NOMO-1 treated with DMSO at 0.1 percent for 48 hours (cell line): ENCODE data around the gene GLG1.
A peak's percentile ranks its signal among the peaks of the same experiment; 100 is the strongest.
"Not testable (repeated sequence)": the region's sequence is repeated elsewhere in the genome, so short reads cannot be mapped to it uniquely, and the experiment has no call there.

Experiments
- DNase-seq: peaks from one replicate; lab custom pipeline; 2025; ENCODE audit not compliant: unreplicated experiment; lab: John Stamatoyannopoulos, UW

The GLG1 gene

DNA sequence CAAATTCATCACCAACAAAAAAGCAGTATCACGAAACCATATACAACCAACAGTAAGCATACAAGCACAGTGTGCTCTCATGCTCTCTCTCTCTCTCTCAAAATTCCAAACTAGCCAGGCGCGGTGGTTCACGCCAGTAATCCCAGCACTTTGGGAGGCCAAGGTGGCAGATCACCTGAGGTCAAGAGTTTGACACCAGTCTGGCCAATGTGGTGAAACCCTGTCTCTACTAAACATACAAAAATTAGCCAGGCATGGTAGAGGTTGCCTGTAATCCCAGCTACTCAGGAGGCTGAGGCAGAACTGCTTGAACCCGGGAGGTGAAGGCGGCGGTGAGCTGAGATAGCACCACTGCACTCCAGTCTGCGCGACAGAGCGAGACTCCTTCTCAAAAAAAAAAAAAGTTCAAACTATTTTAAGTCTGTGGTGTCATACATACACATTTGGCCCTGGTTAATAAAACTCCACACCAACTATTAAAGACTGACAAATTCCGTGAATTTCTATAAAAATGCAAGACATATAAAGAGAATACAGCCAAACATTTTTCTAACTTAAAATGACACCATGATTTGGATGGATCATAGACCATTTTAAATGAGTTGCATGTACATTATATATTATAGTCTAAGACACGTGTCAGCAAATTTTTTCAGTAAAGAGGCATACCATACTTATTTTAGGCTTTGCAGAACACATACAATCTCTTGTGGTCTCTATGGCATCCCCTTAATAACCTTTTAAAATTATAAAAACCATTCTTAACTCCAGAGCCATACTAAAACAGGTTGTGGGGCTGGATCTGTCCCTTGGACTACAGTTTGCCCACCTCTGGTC, 30.9 kb downstream of the GLG1 start:
- no peak for DNase-seq

DNA sequence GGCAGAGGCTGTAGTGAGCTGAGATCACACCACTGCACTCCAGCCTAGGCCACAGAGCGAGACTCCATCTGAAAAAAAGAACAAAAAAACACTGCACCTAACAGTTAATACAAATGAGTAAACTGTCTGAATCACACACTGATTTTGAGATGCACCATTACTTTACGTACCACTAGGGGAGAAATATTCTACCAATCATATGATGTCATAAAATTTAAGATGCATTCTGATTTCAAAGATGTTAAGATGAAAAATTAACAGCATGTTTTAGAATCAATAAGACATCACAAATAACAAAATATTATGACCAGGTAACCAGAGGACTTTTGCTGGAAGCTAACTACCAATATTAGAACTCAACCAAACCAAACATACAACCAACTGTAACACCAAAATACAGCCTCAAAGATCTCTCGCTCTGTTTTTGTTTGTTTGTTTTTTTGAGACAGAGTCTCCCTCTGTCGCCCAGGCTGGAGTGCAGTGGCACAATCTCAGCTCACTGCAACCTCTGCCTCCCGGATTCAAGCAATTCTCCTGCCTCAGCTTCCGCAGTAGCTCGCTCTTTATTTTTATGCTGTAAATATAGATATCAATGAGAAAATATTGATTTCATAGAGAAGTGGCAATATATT, 31.6 kb downstream of the GLG1 start:
- DNase-seq: no peak

DNA sequence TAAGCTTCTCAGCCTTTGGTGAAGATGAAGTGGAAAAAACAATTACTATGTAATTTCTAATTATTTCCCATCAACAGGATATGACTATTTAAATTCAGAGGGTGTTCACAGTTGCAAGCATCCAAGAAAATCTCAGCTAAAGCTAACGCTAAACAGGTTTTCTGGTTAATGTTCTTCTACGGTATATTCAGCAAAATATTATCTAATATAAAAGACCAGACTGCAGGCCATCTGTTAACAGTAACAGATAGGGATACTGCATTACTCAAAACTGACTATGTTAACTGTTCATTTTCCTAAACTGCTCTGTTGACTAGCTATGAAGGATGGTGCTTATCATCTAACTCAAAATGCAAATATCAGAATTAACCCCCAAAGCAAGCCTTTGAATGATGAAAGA, 32.8 kb downstream of the GLG1 start:
- DNase-seq: no peak

DNA sequence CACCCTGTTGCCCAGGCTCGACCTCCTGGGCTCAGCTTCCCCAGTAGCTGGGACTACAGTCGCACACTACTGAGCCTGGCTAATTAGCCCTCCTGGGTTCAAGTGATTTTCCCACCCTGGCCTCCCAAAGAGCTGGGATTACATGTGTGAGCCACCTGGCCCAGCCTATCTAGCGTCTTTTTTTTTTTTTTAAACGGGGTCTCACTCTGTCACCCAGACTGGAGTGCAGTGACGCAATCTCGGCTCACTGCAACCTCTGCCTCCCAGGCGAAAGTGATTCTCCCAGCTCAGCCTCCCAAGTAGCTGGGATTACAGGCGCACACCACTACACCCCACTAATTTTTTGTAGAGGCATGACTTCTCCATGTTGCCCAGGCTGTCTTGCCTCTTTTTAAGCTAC, 33.3 kb downstream of the GLG1 start:
- DNase-seq: no peak

DNA sequence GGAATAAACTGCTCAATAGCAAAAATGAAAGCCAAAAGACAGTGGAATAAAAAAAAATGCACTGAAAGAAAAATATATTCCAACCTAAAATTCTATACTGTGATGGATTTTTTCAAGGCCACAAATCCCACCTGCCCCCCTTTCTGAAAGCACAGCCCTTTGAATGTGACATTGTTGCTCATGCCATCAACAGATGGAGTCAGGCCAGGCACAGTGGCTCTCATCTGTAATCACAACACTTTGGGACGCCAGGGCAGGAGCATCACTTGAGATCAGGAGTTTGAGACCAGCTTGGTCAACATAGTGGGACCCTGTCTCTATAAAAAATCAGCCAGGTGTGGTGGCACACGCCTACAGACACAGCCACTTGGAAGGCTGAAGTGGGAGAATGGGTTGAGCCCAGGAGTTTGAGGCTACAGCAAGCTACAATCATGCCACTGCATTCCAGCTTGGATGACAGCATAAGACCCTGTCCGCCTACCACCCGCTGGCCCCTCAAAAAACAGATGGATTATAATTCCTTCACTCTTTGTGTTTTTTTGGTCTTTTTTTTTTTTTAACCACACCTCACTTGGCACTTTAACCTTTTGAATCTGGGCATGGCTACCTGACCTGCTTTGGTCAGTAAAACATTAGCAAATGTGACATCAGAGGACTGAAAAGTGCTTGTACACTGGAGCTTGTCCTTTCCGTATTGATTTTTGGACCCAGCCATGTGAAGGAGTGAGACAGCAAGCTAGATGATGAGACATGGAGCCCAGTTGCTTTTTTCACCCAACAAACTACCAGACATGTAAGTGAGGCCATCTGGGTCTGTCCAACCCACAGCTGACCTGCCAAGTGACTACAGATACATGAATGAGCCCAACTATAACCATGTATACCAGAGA, 36.3 kb downstream of the GLG1 start:
- no peak for DNase-seq

DNA sequence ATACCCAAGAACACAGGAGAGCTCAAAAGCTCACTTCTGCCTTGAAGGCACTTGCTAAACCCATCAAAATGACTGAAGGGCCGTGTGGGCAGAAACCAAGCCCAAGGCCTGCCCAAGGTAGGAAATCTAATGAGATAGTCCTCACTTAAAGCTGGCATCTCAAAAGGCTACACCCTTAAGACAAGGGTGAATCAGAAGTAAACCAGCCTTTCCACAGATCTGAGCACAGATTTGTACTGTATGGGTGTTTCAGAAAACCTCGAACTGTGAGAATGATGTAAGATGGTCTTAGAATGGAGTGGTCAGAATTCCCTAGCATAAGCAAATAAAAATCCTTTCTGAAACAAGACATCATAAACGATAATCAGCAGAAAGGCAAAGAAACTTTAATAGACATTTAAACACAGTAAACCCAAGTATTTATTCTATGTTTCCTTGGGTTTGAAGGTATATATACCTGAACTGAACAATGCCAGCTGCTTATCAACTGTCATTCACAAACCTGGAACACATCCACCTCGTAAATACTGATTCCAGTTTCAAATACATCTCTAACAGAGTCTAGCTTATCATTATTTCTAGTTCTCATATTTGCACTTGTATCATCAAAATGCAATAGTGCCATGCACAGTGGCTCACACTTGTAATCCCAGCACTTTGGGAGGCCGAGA, 37.8 kb downstream of the GLG1 start:
- DNase-seq: no peak

DNA sequence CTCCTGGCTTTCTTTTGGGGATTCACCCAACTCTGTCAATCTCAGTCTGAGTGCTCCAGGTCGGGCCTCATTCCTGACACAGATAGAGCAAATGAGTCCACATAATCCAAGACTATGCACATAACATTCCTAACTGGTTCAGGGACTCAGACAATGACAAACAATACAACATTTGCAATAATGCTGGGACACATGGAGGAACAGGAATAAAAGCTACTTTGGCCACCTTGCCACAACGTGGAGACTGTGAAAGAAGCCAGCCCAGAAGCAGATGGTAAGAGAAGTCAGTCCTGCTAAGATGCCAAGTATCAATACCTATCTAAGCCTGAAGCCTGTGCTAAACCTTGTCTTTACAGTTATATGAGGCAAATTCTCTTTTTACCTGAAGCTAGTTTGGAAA, 39.0 kb downstream of the GLG1 start:
- no peak for DNase-seq

DNA sequence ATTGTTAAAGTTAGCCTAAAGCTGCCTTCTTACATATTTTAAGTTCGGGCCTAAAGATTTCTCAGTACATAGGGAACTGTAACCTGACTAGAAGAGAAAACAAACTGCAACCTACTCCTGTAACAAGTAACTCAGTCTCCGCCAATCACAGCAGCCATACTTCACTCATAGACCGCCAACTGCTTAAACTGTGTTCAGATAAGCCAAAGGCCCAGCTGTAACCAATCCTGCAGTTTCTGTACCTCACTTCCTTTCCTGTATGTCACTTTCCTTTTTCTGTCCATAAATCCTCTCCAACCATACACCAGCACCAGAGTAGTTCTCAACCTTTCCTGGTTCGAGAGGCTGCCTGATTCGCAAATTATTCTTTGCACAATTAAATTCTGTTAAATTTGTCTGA, 41.5 kb downstream of the GLG1 start:
- DNase-seq: no peak

DNA sequence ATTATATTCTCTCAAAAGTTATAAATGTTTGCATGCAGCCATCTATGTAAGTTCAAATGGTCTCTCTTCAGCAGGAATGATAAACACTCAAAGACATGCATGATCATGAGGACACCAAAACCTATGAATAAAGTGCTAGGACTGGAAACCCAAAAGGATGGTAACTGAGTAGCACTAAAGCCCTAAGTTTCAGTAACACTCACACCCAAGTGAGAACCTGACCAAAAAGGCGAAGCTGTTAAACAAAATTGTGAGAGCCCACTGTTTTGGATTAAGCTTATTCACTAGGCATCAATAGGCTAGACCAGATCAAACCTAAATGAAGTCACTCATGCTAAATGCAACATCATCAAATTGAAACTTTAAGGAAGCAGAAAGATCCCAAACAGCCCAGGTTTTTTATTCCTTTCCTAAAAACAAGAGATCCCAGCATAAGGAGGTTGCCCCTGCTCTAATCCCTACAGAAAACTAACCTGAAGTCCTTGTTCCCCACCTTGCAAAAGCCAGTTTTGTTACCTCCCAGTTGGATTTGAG, 42.4 kb downstream of the GLG1 start:
- no peak for DNase-seq

DNA sequence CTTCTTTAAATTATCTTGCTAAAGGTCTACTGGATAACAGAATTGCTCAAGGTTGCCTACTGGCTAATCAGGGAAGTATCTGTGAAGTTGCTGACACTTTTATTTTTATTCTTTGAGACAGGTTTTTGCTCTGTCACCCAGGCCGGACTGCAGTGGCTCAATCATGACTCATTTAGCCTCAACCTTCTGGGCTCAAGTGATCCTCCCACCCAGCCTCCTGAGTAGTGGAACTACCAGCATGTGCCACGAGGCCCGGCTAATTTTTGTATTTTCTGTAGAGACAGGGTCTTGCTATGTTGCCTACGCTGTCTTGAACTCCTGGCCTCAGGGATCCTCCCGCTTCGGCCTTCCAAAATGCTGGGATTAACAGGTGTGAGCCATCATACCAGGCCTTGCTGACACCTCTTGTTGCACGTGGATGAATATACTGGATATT, 43.1 kb downstream of the GLG1 start:
- DNase-seq: peak; percentile 98

DNA sequence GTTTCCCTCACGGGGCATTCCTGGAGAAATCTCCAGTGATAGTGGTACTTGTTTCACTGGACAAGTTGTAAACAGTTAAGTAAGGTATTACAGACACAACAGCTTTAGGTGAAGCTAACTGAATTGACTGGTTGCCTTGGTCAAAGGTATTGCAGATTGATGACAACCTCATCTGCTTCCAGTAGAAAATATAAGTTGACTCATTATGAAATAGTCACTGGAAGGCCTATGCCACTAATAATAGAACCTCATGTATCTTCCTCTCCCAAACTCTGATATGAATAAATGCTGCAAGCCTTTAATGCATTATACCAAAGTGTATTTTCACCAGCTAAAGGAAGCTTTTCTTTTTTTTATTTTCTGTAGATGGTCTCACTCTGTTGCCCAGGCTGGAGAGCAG, 44.8 kb downstream of the GLG1 start:
- no peak for DNase-seq

DNA sequence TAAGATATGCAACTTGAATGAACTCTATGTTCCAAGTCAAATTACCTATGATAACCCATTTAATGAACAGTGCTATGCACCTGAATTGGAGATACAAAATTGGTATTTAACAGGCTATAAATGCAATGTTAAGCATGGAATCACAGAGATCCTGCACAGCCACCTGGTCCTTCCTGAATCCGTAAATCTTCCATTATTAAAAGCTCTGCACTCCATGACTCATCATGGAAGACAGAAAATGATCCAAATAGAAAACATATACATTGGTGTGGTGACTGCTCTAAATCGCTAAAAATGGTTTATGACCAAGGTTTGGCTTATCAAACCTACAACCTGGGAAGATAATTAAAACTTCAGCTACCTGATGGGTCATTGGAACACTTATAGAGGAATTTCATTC, 45.3 kb downstream of the GLG1 start:
- no peak for DNase-seq

DNA sequence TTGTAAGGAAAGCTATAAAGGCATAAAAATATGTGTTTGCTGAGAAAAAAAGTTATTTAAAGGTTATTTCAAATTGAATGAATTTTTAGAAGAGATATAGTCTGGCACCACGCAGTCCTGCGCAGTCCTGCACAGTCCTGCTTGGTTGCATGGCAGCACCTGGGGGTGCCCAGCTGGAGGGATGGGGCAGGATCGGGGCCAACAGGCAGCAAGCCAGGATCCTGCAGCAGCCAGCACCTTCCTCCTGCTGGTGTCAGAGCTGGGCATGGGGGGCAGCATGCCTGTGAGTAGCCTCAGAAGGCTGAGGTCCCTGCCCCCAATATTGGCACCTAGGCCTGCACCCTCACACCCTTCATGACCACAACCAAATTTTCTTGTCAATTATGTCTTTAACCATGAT, 46.0 kb downstream of the GLG1 start:
- DNase-seq: no peak

DNA sequence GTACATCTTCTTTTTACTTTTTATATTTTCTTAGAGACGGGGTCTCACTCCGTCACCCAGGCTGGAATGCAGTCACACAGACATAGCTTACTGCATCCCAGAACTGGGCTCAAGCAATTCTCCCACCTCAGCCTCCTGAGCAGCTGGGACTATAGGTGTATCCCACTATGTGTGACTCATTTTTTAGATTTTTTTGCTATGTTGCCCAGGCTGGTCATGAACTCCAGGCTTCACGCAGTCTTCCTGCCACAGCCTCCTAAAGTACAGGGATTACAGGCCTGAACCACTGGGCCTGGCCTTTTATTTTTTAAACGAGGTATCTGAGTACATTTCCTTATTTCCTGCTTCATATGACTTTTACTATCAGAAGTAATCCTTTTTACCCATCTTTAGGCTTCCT, 48.0 kb downstream of the GLG1 start:
- no peak for DNase-seq

DNA sequence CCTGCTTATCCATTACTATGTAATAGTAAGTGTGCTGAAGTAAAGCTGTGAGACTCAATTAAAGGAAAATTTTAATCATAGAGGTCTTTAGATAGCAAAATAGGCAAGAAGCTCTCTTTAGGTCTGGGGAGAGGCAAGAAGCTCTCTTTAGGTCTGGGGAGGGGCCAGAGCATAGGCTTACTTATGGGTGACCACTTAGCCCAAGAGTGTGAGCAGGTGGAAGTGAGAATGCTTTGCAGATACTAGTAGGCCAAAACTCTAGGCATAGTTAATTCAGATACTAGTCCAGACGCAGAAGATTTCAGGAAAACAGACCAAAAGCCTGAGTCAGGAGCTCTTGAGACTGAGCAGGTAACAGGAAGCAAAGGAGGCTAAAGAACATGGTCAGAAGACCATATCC, 49.6 kb downstream of the GLG1 start:
- no peak for DNase-seq

DNA sequence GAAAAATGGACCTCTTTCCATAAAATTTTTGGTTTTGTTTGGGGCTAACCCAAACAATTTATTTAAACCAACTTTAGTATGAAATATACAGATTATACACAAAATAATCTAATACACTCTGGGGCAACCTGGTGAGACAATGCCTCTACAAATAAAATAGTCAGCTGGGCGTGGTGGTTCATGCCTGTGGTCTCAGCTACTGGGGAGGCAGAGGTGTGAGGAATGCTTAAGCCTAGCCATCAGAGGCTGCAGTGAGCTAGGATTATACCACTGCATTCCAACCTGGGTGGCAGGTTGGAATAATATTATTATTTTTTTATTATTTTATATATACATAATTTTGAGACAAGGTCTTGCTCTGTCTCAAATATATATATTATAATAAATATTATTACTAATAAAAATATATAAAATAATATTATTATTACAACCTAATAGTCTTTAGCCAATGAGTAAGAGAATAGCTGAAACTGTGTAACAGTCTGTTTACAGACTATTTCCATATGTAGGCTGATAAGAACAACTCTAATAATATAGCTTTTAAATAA, 50.5 kb downstream of the GLG1 start:
- DNase-seq: no peak

DNA sequence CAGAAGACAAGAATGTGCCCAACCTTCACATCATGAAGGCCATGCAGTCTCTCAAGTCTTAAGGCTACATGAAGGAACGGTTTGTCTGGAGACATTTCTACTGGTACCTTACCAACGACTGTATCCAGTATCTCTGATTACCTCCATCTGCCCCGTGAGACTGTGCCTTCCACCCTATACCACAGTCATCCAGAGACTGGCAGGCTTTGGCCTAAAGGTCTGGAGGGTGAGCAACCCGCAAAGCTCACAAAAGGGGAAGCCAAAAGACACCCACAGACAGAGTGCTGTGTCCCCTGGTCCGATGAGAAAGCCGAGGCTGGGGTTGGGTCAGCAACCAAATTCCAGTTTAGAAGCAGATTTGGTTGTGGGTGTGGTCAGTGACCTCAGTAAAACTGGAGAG, 54.6 kb downstream of the GLG1 start:
- not testable (repeated sequence) for DNase-seq

DNA sequence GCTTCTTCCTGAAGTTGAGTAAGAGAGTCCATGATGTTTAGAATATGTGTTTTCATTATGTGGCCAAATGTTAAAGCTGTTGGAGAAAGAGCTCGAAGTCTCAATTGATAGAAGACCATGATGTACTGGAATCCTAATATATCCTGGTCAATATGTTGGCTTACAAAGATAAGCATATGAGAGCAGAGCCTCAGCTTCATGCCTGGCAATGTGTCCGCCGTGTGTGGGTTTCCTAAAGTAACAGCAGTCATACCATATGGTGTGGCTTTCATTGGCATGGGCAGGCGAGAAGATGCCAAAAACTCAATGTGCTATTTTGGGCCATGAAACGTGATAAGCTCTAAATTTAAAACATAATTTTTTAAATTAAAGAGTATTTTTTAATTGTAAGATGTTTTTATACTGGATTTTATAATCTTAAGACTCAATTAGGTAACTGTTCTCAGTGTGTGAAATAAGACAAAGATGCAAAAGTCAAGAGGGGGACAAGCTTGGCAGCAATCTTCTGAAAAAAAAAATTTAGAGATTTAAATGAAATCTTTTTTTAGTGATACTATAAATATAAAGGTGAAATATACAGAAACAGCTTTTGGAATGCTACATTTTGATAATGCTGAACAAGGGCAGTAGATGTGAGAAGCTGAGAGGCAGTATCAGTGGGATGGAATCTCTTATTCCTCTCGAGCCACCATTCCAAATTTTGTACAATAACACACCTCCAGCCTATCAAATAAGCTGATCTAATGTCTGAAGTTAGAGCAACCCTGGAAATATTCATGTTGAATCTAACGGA, 56.5 kb downstream of the GLG1 start:
- not testable (repeated sequence) for DNase-seq

DNA sequence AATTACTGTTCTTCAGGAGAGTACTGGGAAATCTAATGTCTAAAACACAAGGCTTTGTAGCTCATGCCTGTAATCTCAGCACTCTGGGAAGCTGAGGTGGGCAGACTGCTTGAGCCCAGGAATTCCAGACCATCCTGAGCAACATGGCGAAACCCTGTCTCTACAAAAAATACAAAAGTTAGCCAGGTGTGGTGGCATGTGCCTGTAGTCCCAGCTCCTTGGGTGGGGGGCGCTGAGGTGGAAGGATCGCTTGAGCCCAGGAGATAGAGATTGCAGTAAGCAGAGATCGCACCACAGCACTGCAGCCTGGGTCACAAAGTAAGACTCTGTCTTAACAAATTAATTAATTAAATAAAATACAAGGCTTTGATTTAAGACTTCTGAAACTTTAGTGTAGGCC, 60.8 kb downstream of the GLG1 start:
- DNase-seq: not testable (repeated sequence)
